Right lung (tissue), 5 donors: ENCODE results near the gene GSTM2. TPM values are rescaled to one million over a fixed set of nuclear protein-coding genes. Genes with fewer than 3 reads are reported as not detected.

Experiments used
- DNase-seq, 2 donors: peaks; one replicate each; pipeline ENCODE4 v3.0.0-alpha.2; 2013
- polyA plus RNA-seq, 5 donors: library from polyadenylated mRNA; unstranded; fragments of 120-200 nt; gene quantifications; one replicate each; pipeline versions ENCODE4 v1.2.1 to v1.2.3, GENCODE V29; 2013; ENCODE audit warnings: inconsistent platforms in 1 of 5, low replicate concordance in 1 of 5; ENCODE audit not compliant: insufficient read length in 5 of 5, insufficient read depth in 1 of 5

The GSTM2 gene
- polyA plus RNA-seq, 5 donors, result 211 to 275 (median 236) TPM

- DNase-seq, result no peak
These were observed 39.1 kb upstream of the GSTM2 start for GRCh38 chr1:109628540-109629321.

GRCh38 chr1:109629372-109630030 lies 38.4 kb upstream of the GSTM2 start:
- DNase-seq, result no peak

- no peak for DNase-seq
These were observed 37.6 kb upstream of the GSTM2 start for GRCh38 chr1:109630081-109630897.

GRCh38 chr1:109630898-109631512 lies 36.9 kb upstream of the GSTM2 start:
- DNase-seq, result no peak

GRCh38 chr1:109631513-109632505 lies 36.0 kb upstream of the GSTM2 start:
- no peak for DNase-seq

GRCh38 chr1:109632671-109633346 lies 35.0 kb upstream of the GSTM2 start:
- no peak for DNase-seq

- no peak for DNase-seq
These were observed 33.6 kb upstream of the GSTM2 start for GRCh38 chr1:109634292-109634691.

GRCh38 chr1:109634771-109635750 lies 32.8 kb upstream of the GSTM2 start:
- no peak for DNase-seq

- no peak for DNase-seq
These were observed 32.0 kb upstream of the GSTM2 start for GRCh38 chr1:109635862-109636200.

GRCh38 chr1:109636201-109636952 lies 31.5 kb upstream of the GSTM2 start:
- DNase-seq, result no peak

GRCh38 chr1:109637446-109637845 lies 30.4 kb upstream of the GSTM2 start:
- no peak for DNase-seq

GRCh38 chr1:109639063-109639840 lies 28.6 kb upstream of the GSTM2 start:
- no peak for DNase-seq

GRCh38 chr1:109639841-109640184 lies 28.0 kb upstream of the GSTM2 start:
- DNase-seq, result no peak

GRCh38 chr1:109640285-109640865 lies 27.5 kb upstream of the GSTM2 start:
- no peak for DNase-seq

- DNase-seq, result no peak
These were observed 26.6 kb upstream of the GSTM2 start for GRCh38 chr1:109641078-109641740.

GRCh38 chr1:109641861-109642260 lies 26.0 kb upstream of the GSTM2 start:
- DNase-seq, result no peak

- no peak for DNase-seq
These were observed 25.2 kb upstream of the GSTM2 start for GRCh38 chr1:109642626-109643025.
